Spleen (tissue), 7 donors: Measurements from ENCODE around the gene KLHL20.
"Not testable (repeated sequence)": the region's sequence is repeated elsewhere in the genome, so short reads cannot be mapped to it uniquely, and the experiment has no call there.

Experiments
- POLR2A ChIP-seq, 3 donors: fragments of 450-650 bp; IDR thresholded peaks; one replicate each; pipeline ENCODE4 v1.5.1; 2017; ENCODE audit warnings: antibody characterized with exemption in 3 of 3, mild to moderate bottlenecking in 1 of 3
- POLR2AphosphoS5 ChIP-seq, 3 donors: sonication (generic); formaldehyde crosslinking; IDR thresholded peaks; one replicate each; pipeline ENCODE4 v1.5.1; 2017; ENCODE audit warnings: antibody characterized with exemption in 3 of 3
- TF ChIP-seq, protein P1 (sequence below), 11 experiments: fragments of 200-600 bp in 7 of 11; fragments of 450-650 bp in 4 of 11; sonication (generic) in 4 of 11; IDR thresholded peaks in 8 of 11; conservative IDR thresholded peaks in 3 of 11; 1 replicate in 7 of 11; 2 replicates in 4 of 11; pipeline versions ENCODE4 v1.4.0 to v1.8.0; 2016 to 2021; ENCODE audit warnings: antibody characterized with exemption in 11 of 11, inconsistent platforms in 4 of 11, mild to moderate bottlenecking in 1 of 11
- donor health status: DM: no; HTN: no; CAD: no; lungs with moderate emphysema.
- donor health status: DM: no; HTN: no; CAD: no.
- donor health status: DM: no; HTN: no; CAD: no.

DNA sequence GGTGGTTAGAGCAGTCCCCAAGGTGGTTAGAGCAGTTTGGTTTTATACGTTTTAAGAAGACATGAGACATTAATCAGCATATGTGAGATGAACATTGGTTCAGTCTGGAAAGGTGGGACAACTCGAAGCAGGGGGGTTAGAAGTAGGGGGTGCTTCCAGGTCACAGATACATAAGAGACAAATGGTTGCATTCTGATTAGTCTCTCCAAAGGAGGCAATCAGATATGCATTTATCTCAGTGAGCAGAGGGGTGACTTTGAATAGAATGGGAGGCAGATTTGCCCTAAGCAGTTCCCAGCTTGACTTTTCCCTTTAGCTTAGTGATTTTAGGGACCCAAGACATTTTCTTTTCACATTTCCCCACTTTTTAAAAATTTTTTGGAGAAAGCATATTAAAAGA is 40.3 kb upstream of the KLHL20 start:
- TF ChIP-seq, protein P1, sequence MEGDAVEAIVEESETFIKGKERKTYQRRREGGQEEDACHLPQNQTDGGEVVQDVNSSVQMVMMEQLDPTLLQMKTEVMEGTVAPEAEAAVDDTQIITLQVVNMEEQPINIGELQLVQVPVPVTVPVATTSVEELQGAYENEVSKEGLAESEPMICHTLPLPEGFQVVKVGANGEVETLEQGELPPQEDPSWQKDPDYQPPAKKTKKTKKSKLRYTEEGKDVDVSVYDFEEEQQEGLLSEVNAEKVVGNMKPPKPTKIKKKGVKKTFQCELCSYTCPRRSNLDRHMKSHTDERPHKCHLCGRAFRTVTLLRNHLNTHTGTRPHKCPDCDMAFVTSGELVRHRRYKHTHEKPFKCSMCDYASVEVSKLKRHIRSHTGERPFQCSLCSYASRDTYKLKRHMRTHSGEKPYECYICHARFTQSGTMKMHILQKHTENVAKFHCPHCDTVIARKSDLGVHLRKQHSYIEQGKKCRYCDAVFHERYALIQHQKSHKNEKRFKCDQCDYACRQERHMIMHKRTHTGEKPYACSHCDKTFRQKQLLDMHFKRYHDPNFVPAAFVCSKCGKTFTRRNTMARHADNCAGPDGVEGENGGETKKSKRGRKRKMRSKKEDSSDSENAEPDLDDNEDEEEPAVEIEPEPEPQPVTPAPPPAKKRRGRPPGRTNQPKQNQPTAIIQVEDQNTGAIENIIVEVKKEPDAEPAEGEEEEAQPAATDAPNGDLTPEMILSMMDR (IDR thresholded peaks at IDR 0.05 in 8 of 11, conservative IDR thresholded peaks at IDR 0.05 in 3 of 11) = not testable (repeated sequence)
- not testable (repeated sequence) for TF ChIP-seq POLR2A, POLR2AphosphoS5 (IDR thresholded peaks at IDR 0.05)
